Right lobe of liver (tissue), 4 donors: ENCODE measurements around the gene IGSF21.

Experiments
- CTCF ChIP-seq, 4 donors: fragments of 200-600 bp in 3 of 4; fragments of 450-650 bp in 1 of 4; IDR thresholded peaks; one replicate each; pipeline versions ENCODE4 v1.5.1 to v1.8.0; 2016 to 2022; ENCODE audit warnings: antibody characterized with exemption in 4 of 4, mild to moderate bottlenecking in 2 of 4
- POLR2A ChIP-seq: fragments of 450-650 bp; IDR thresholded peaks from one replicate; pipeline ENCODE4 v1.6.1; 2017; ENCODE audit warnings: antibody characterized with exemption, mild to moderate bottlenecking
- donor health status: DM: no; HTN: no; CAD: no.
- donor health status: DM: no; HTN: no; CAD: no.
- donor health status: DM: no; HTN: yes; CAD: no.

GRCh38 chr1:18409609-18410237 is 302.1 kb downstream of the IGSF21 start:
- TF ChIP-seq CTCF (IDR thresholded peaks at IDR 0.05) (no peak), POLR2A (no peak)
